SH-SY5Y (cell line): Measurements from ENCODE around the gene CARD14.

Experiments
- GATA2 ChIP-seq: IDR thresholded peaks from 2 replicates; pipeline ENCODE4 v1.6.1; 2011; ENCODE audit warnings: mild to moderate bottlenecking, low read depth, low read length
- GATA3 ChIP-seq: IDR thresholded peaks from 2 replicates; pipeline ENCODE4 v1.6.1; 2011; ENCODE audit warnings: low read depth, mild to moderate bottlenecking, low read length, moderate library complexity

DNA sequence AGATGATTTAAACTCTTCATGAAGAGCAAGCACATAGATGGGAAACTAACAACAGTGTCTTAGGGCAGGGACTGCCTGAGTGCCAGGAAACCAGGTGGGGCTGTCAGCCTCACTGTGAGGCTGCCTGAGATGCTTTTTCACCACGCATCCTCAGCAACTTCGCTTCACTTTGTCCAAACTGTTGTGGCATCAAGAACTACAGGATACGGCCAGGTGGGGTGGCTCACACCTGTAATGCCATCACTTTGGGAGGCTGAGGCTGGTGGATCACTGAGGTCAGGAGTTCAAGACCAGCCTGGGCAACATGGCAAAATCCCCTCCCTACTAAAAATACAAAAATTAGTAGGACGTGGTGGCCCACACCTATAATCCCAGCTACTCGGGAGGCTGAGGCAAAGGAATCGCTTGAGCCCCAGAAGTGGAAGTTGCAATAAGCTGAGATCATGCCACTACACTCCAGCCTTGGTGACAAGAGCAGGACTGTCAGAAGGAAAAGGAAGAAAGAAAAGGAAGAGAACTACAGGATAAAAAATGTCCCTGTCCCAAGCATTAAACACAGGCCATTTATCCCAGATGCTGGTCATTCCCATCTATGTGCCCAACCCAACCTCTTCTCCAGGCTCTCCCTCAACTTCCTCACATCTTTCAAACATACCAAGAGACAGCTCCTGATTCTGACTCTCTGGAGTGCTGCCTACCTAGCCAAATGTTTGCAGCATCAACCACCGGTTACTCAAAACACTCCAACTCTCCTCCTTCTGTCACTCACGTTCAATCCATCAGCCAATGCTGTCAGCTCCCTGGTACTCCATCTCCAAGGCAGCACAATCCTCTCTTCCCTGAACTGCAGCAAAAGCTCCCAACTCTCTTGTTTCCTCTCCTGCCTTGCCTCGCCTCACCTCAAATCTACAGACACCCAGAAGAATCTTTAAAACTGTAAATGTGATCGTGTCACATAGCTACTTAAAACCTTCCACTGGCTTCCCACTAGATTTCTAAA, 24.5 kb upstream of the CARD14 start:
- TF ChIP-seq GATA2 (no peak), GATA3 (no peak)
